Spleen (tissue), 7 donors: Measurements from ENCODE around the gene ANKS3.

Experiments used
- CTCF ChIP-seq, 11 experiments: fragments of 200-600 bp in 7 of 11; fragments of 450-650 bp in 4 of 11; sonication (generic) in 4 of 11; IDR thresholded peaks in 8 of 11; conservative IDR thresholded peaks in 3 of 11; 1 replicate in 7 of 11; 2 replicates in 4 of 11; pipeline versions ENCODE4 v1.4.0 to v1.8.0; 2016 to 2021; ENCODE audit warnings: antibody characterized with exemption in 11 of 11, inconsistent platforms in 4 of 11, mild to moderate bottlenecking in 1 of 11
- POLR2A ChIP-seq, 3 donors: fragments of 450-650 bp; IDR thresholded peaks; one replicate each; pipeline ENCODE4 v1.5.1; 2017; ENCODE audit warnings: antibody characterized with exemption in 3 of 3, mild to moderate bottlenecking in 1 of 3
- POLR2AphosphoS5 ChIP-seq, 3 donors: sonication (generic); formaldehyde crosslinking; IDR thresholded peaks; one replicate each; pipeline ENCODE4 v1.5.1; 2017; ENCODE audit warnings: antibody characterized with exemption in 3 of 3
- donor health status: DM: no; HTN: no; CAD: no; lungs with moderate emphysema.
- donor health status: DM: no; HTN: no; CAD: no.
- donor health status: DM: no; HTN: no; CAD: no.

- TF ChIP-seq CTCF (IDR thresholded peaks at IDR 0.05 in 8 of 11, conservative IDR thresholded peaks at IDR 0.05 in 3 of 11): no peak
- TF ChIP-seq POLR2AphosphoS5 (IDR thresholded peaks at IDR 0.05): no peak
- no peak for TF ChIP-seq POLR2A (IDR thresholded peaks at IDR 0.05)
Measured at GRCh38 chr16:4677994-4678393, 56.1 kb downstream of the ANKS3 start.
